Measurements from ENCODE around the gene CKLF. TPM values are rescaled to one million over a fixed set of nuclear protein-coding genes. Genes with fewer than 3 reads are reported as not detected.

CKLF gene
- total RNA-seq, 4 donors from 2014 or later: 31.8 to 75.4 (median 35.6) TPM

DNA sequence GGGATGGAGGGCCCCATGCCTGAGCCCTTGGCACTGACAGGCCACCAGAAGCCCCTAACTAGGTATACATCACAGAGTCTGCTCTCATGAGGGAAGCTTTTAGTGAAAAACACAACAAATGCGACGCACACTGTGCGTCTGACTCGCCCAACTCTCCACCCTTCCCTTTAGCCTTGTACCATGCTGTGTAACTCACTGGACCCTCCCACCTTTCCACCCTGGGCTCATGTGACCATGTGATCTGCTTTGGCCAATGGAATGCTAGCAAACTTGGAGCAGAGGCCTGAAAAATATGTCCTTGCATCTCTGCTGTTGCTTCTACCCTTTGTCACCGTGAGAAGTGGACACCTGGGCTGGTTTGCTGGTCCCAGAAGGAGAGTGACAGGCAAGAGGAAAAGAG is 24.1 kb upstream of the CKLF start:
- DNase-seq (ENCODE audit: low spot score in 2 of 2): no peak
- H3K4me3 ChIP-seq: no peak overlapping the region
- WGBS, 2 donors: 93 to 94% methylated on average over 5 of the region's 5 CpGs
- H3K36me3 ChIP-seq: peaks cover 0 to 89% (median 5%) of the 10 kb centered on the region in 3 donors
- H3K27ac ChIP-seq: no peak overlapping the region
- peaks cover 0 to 21% (median 6%) of the 10 kb centered on the region in 4 donors for H3K4me1 ChIP-seq
- no peak for TF ChIP-seq POLR2A (IDR thresholded peaks at IDR 0.05)
- TF ChIP-seq, protein P1, sequence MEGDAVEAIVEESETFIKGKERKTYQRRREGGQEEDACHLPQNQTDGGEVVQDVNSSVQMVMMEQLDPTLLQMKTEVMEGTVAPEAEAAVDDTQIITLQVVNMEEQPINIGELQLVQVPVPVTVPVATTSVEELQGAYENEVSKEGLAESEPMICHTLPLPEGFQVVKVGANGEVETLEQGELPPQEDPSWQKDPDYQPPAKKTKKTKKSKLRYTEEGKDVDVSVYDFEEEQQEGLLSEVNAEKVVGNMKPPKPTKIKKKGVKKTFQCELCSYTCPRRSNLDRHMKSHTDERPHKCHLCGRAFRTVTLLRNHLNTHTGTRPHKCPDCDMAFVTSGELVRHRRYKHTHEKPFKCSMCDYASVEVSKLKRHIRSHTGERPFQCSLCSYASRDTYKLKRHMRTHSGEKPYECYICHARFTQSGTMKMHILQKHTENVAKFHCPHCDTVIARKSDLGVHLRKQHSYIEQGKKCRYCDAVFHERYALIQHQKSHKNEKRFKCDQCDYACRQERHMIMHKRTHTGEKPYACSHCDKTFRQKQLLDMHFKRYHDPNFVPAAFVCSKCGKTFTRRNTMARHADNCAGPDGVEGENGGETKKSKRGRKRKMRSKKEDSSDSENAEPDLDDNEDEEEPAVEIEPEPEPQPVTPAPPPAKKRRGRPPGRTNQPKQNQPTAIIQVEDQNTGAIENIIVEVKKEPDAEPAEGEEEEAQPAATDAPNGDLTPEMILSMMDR (IDR thresholded peaks at IDR 0.05): no peak
- no peak for TF ChIP-seq EP300 (IDR thresholded peaks at IDR 0.05)
- no peaks in the 10 kb centered on the region for H3K27me3 ChIP-seq
- no peaks in the 10 kb centered on the region for H3K9me3 ChIP-seq

DNA sequence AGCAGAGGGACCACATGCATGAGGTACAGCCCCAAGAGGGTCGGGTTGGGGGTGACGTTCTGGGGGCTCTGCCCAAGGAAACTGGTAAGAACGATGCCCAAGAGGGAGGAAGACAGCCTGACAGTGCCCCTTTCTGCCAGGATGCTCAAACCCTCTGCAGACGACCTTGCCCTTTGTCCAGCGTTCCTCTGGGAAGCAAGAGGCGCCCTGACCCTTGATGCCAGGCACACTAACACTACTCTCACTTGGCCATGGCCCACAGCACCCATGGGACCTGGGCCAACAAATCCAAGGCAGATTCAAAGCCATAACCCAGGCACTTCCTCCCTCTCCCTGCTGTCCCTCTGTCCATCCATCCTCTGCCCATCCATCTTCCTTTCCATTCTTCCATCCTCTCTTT is 22.9 kb upstream of the CKLF start:
- no peak for DNase-seq (ENCODE audit: low spot score in 2 of 2)
- peaks cover 0 to 99% (median 5%) of the 10 kb centered on the region in 3 donors for H3K36me3 ChIP-seq
- 83 to 90% methylated on average over 6 of the region's 6 CpGs for WGBS, 2 donors

DNA sequence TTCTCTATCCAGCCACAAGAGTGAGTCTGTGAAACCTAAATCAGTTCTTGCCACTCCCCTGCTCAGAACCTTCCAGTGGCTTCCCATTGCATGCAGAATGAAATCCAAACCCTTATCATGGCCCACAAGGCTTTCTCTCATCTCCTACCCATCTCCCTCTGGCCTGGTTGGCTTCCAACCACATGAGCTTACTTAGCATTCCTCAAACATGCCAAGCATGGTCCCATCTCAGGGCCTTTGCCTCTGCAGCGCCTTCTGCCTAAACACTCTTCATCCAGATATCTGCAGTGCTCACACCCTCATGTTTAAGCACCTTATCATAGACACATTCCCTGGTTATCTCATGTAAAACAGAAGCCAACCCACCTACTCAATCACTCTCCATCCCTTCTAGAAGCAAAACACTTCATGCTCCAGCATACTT is 18.0 kb upstream of the CKLF start:
- Histone ChIP-seq H3K36me3 (peaks cover 0 to 97% (median 0%) of the 10 kb centered on the region in 3 donors), H3K4me3 (no peak overlapping the region), H3K4me1 (peaks cover 0 to 4% (median 0%) of the 10 kb centered on the region in 4 donors), H3K27ac (no peak overlapping the region), H3K27me3 (no peaks in the 10 kb centered on the region), H3K9me3 (no peaks in the 10 kb centered on the region)
- WGBS, 2 donors: 96 to 100% methylated on average over 1 of the region's 1 CpG
- no peak for DNase-seq (ENCODE audit: low spot score in 2 of 2)
- TF ChIP-seq, protein P1 (IDR thresholded peaks at IDR 0.05): no peak
- no peak for TF ChIP-seq POLR2A (IDR thresholded peaks at IDR 0.05)
- TF ChIP-seq EP300 (IDR thresholded peaks at IDR 0.05): no peak

More for the DNA sequence above, 22.9 kb upstream of the CKLF start:
- Histone ChIP-seq H3K9me3 (no peaks in the 10 kb centered on the region), H3K4me3 (no peak overlapping the region), H3K27ac (no peak overlapping the region), H3K4me1 (peaks cover 0 to 9% (median 0%) of the 10 kb centered on the region in 4 donors), H3K27me3 (no peaks in the 10 kb centered on the region)
- TF ChIP-seq, protein P1 (IDR thresholded peaks at IDR 0.05): no peak
- TF ChIP-seq EP300 (IDR thresholded peaks at IDR 0.05) (no peak), POLR2A (IDR thresholded peaks at IDR 0.05) (no peak)

DNA sequence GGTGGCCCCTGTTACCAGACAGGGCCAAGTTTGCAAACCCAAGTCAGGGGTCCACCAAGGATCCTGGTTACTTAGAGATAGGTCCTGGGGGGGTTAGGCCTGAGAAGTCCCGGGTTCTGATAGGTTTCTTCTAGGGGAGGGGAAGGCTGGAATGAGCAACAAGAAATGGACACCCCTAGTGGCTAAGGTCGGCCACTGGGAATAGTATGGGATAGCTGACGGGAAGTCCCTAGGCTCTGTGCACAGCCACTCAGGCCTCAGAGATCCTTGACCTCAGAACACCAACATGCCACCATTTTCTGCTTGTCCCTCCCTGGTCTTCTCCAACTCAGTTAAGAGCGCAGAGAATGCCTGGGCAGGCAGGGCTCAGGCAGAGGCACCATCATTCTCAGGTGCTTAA is 15.9 kb upstream of the CKLF start:
- TF ChIP-seq, protein P1 (IDR thresholded peaks at IDR 0.05): no peak
- TF ChIP-seq POLR2A (IDR thresholded peaks at IDR 0.05) (no peak), EP300 (IDR thresholded peaks at IDR 0.05) (no peak)
- DNase-seq (ENCODE audit: low spot score in 2 of 2): no peak
- 81 to 88% methylated on average over 4 of the region's 4 CpGs for WGBS, 2 donors
- Histone ChIP-seq H3K4me3 (no peak overlapping the region), H3K36me3 (peaks cover 0 to 95% (median 0%) of the 10 kb centered on the region in 3 donors), H3K27me3 (no peaks in the 10 kb centered on the region), H3K9me3 (no peaks in the 10 kb centered on the region), H3K27ac (no peak overlapping the region), H3K4me1 (peaks cover 0 to 4% (median 0%) of the 10 kb centered on the region in 4 donors)

DNA sequence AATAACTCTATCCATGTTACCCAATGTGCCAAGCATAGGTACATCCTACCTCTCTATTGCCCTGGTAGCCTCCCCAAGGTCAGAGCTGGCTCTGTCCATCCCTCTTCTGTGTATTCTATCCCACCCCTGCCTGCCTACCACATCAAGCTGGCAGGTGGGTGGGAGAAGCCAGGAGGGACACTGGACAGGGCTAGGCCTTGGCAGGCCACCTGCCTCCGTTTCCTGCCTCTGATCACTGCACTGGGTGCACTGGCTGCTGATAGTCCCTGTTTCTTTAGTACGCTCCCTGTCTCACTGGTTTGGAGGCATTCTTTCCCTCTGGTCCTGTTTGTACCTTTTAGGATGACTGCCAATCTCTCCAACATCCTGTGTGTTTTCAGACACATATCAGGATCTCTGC is 15.1 kb upstream of the CKLF start:
- 92 to 100% methylated on average over 2 of the region's 2 CpGs for WGBS, 2 donors
- peaks cover 0 to 4% (median under 1%) of the 10 kb centered on the region in 4 donors for H3K4me1 ChIP-seq
- H3K36me3 ChIP-seq: peaks cover 0 to 92% (median 0%) of the 10 kb centered on the region in 3 donors
- H3K27me3 ChIP-seq: no peaks in the 10 kb centered on the region
- no peaks in the 10 kb centered on the region for H3K9me3 ChIP-seq
- no peak overlapping the region for H3K4me3 ChIP-seq
- TF ChIP-seq POLR2A (IDR thresholded peaks at IDR 0.05) (no peak), EP300 (IDR thresholded peaks at IDR 0.05) (no peak)
- TF ChIP-seq, protein P1 (IDR thresholded peaks at IDR 0.05): no peak
- H3K27ac ChIP-seq: no peak overlapping the region
- DNase-seq (ENCODE audit: low spot score in 2 of 2): no peak
